Astrocyte (in vitro differentiated cells and primary cell): ENCODE measurements around the gene MED22.

Experiments
- CTCF ChIP-seq: IDR thresholded peaks from 2 replicates; pipeline ENCODE4 v1.5.1; 2011; ENCODE audit warnings: low read depth, mild to moderate bottlenecking, inconsistent platforms, low read length, moderate library complexity; ENCODE audit not compliant: insufficient read depth
- EZH2 ChIP-seq: IDR thresholded peaks from 2 replicates; pipeline ENCODE4 v1.6.1; 2012; ENCODE audit warnings: mild to moderate bottlenecking, low read length, inconsistent platforms; ENCODE audit not compliant: insufficient read depth

- TF ChIP-seq CTCF, result no peak
- no peak for TF ChIP-seq EZH2
These were observed 5.4 kb downstream of the MED22 start for GRCh38 chr9:133342570-133342969.
